Hair follicle dermal papilla cell (primary cell): ENCODE results near the gene TNS2. TPM values are rescaled to one million over a fixed set of nuclear protein-coding genes. Genes with fewer than 3 reads are reported as not detected.

Source experiments
- small RNA-seq: library from RNA; depleted of rRNA; stranded (forward); fragments of <200 nt; gene quantifications from one replicate; pipeline ENCODE3, GENCODE V24; 2012
- total RNA-seq: library from RNA; depleted of rRNA; stranded (reverse); fragments of >200 nt; gene quantifications from 2 replicates; pipeline ENCODE4 v1.2.3, GENCODE V29; 2012

Gene TNS2
- 77.1 and 80.6 TPM in 2 replicates for total RNA-seq

GRCh38 chr12:53049571-53050318 lies at the start of gene TNS2:
TSS of gene TNS2 (plus strand) at chr12:53050065. CDS start at chr12:53050186, 121 bp downstream.

GRCh38 chr12:53005986-53006809 lies 43.7 kb upstream of the TNS2 start, which contains the start of gene EIF4B:
TSS of gene EIF4B (plus strand) at chr12:53006456. CDS start at chr12:53006484, 28 bp downstream.

DNA sequence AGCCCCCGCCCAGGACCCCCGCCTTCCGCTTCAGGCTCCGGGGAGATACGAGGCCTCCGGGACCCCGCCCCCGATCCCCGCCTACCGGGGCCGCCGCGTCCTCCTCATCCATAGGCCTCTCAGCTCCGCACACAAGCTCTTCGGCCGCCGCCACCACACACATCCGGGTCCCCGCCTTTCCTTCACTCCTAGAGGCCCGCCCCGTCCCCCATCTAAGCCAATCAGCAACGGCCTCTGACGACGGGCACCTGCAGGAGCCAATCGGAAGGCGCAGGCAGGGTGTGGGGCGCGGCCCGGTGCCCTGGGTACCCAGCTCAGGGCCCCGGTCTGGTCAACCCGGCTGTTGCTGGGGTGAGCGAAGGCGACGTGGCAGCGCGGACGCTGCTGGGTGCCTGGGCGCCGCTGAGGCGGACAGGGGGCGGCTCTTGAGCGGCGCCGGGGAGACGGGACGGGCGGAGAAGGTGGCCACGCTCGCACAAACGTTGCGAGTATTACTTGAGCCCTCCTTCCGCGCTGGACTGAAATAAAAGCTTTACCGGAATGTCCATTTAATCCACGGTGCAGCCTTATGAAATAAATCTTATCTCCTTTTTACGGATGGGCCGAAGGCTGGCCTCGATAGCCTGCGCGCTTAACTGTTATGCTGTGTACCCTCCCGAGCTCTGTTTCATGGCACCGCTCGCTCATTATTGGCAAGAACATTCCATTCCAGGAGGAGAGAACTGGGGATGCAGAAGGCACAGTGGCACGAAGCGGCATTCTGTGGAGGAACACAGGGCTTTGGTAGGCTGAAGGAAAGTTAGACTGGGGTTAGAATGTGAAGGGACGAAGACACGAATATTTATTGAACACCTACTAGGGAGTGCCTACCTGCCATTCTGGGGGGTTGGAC lies 29.6 kb downstream of the TNS2 start, which contains the start of gene SPRYD3:
Gene SPRYD3, minus strand, starts transcription at position 165 of the 892 bp plus-strand sequence. Its CDS starts 57 bp downstream, at position 108.

GRCh38 chr12:53097564-53098353 lies 47.9 kb downstream of the TNS2 start, which contains the start of gene IGFBP6:
TSS of gene IGFBP6 (plus strand) at chr12:53097667. CDS start at chr12:53097718, 51 bp downstream.

DNA sequence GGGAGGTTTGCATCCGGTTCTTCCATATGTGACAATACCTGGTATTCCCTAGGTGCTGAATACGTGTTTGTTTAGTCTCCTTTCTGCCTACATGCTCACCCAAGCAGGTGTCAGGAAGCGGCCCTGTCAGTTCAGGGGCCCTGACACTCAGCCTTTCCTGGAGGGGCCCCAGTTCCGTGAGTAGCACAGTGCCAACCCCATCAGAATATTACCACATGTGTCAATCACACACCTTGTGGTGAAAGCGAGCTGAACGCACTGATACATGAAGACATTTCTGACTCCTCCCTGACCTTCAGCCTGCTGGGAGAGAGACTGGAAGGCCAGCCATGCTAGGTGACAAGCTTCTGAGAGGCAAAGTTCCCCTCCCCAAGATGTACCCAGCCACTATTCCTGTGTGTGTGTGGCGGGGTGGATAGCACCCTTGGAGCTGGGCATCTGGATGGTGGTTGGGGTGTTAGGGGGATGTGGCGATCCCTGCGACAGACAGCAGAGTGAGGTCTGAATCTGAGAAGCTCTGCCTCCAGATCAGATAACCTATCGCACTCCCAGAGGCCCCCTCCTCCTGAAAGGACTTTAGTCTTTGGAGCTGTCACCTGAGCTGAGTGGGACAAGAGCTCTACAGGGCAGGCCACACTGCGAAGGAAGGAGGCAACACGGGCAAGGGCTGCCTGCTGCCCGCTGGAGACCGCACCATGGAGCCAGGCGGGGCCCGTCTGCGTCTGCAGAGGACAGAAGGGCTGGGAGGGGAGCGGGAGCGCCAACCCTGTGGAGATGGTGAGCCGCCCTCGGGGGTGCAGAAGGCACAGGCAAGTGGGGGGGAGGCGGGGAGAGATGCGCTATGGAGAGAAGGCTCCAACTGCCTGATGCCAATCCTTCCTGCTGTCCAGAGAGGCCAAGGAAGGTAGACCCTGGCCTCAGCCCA lies 53.3 kb downstream of the TNS2 start, which contains the start of gene SOAT2:
Gene SOAT2, plus strand, starts transcription at position 604 of the 925 bp plus-strand sequence. Its CDS starts 92 bp downstream, at position 696.

Small RNA genes lying within 50 kb of the gene (small RNA-seq; reads per million reads assigned to genes)
- gene MIR6757 = not detected

Other genes with a start within 250 kb of the TNS2 start
- gene KRT4, start 235.9 kb upstream of the TNS2 start, total RNA-seq = not detected in 2 replicates
- gene KRT79, start 215.8 kb upstream of the TNS2 start, total RNA-seq = not detected in 2 replicates
- gene KRT78, start 201.1 kb upstream of the TNS2 start, total RNA-seq = not detected in 2 replicates
- gene KRT8, start 145.0 kb upstream of the TNS2 start, total RNA-seq = 0.61 and 0.65 TPM in 2 replicates
- gene KRT18, start 100.9 kb upstream of the TNS2 start, total RNA-seq = 0.81 and 1.7 TPM in 2 replicates
- gene EIF4B, start 43.6 kb upstream of the TNS2 start, total RNA-seq = 859 and 1,048 TPM in 2 replicates
- 31.8 and 32.9 TPM in 2 replicates for gene SPRYD3, start 29.3 kb downstream of the TNS2 start, total RNA-seq
- gene IGFBP6, start 47.6 kb downstream of the TNS2 start, total RNA-seq = 162 and 237 TPM in 2 replicates
- gene SOAT2, start 53.4 kb downstream of the TNS2 start, total RNA-seq = 0.49 TPM in 1 of 2 replicates, not detected in the other
- 14.2 and 17.5 TPM in 2 replicates for gene ZNF740, start 130.7 kb downstream of the TNS2 start, total RNA-seq
- 13.2 and 14.1 TPM in 2 replicates for gene CSAD, start 130.9 kb downstream of the TNS2 start, total RNA-seq
- gene ITGB7, start 157.2 kb downstream of the TNS2 start, total RNA-seq = 1.3 and 1.8 TPM in 2 replicates
- 76.4 and 105 TPM in 2 replicates for gene RARG, start 182.1 kb downstream of the TNS2 start, total RNA-seq
- gene ESPL1, start 218.2 kb downstream of the TNS2 start, total RNA-seq = 1.6 and 1.8 TPM in 2 replicates
- 233 and 253 TPM in 2 replicates for gene PFDN5, start 245.5 kb downstream of the TNS2 start, total RNA-seq
- 38.8 and 39.8 TPM in 2 replicates for gene MYG1, start 249.6 kb downstream of the TNS2 start, total RNA-seq